ENCODE measurements around the gene FOXRED2.

DNA sequence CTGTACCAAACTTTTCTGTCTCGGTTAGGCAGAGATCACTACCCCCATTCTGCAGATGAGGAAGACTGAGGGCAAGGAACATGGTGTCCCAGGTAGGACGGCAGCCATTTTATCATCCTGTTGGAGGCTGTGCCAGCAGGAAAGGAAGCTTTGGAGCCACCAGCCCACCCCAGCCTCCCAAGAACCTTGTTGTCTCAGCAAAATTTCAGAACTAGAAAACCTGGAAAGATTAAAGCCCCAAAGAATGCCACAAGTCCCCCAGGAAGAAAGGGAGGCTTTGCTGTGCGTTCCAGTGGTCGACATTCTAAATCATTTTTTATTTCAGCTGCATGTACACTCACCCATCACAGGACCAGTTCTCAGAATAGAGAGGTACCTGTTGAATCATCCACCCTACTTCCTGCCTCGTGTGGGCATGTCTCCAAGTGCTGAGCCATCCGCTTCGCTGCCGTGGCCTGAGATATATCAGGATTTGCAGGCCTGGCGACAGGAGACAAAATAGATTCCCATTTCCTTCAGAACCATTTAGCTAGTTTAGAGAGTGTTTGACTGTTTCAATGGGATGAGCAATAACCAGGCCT lies 35.1 kb upstream of the FOXRED2 start:
- TF ChIP-seq CTCF (conservative IDR thresholded peaks at IDR 0.05; ENCODE audit: low read length) (no peak), EZH2phosphoT487 (IDR thresholded peaks at IDR 0.05; ENCODE audit: borderline replicate concordance, low read depth, low read length) (no peak)

Data from OCI-LY7 (cell line).